Mammary epithelial cell (primary cell): ENCODE results near the gene PKD1L1.
"Not testable (repeated sequence)": the region's sequence is repeated elsewhere in the genome, so short reads cannot be mapped to it uniquely, and the experiment has no call there.

ENCODE experiments used
- CTCF ChIP-seq, 2 donors: IDR thresholded peaks in 1 of 2; conservative IDR thresholded peaks in 1 of 2; 2 replicates each; pipeline ENCODE4 v1.5.1; 2011 to 2012; ENCODE audit warnings: inconsistent platforms in 2 of 2, low read length in 2 of 2, mild to moderate bottlenecking in 2 of 2, control low read depth in 1 of 2, low read depth in 1 of 2; ENCODE audit not compliant: insufficient read depth in 1 of 2; ENCODE audit errors: extremely low read depth in 1 of 2
- EZH2 ChIP-seq: IDR thresholded peaks from 2 replicates; pipeline ENCODE4 v1.6.1; 2012; ENCODE audit warnings: low read length, inconsistent platforms, borderline replicate concordance

- not testable (repeated sequence) for TF ChIP-seq CTCF (conservative IDR thresholded peaks at IDR 0.05 in 1 of 2, IDR thresholded peaks at IDR 0.05 in 1 of 2; ENCODE audit: extremely low read depth in 1 of 2, insufficient read depth in 1 of 2, low read depth in 1 of 2, low read length in 2 of 2); EZH2
Measured at GRCh38 chr7:47923081-47923875, 25.0 kb downstream of the PKD1L1 start.
